ENCODE measurements around the gene MARK3. TPM values are rescaled to one million over a fixed set of nuclear protein-coding genes. Genes with fewer than 3 reads are reported as not detected.

MARK3 gene
- total RNA-seq (83.1 TPM), polyA plus RNA-seq (ENCODE audit: insufficient read depth, low read depth, low replicate concordance) (39.8 TPM)
- long read RNA-seq, donor 1, transcript MARK3-202 (16 exons, 3,283 nt): major isoform, 5 of 10 reads
- long read RNA-seq, donor 1, partial matches to known transcripts: 0 of 10 reads
- long read RNA-seq, donor 1, other reads (novel, unspliced or antisense): 0 of 10 reads
- long read RNA-seq, donor 2, partial matches to known transcripts: 149 of 160 reads
- long read RNA-seq, donor 2, other reads (novel, unspliced or antisense): 6 of 160 reads
- long read RNA-seq, donor 3, partial matches to known transcripts: 11 of 18 reads
- long read RNA-seq, donor 3, other reads (novel, unspliced or antisense): 0 of 18 reads
- long read RNA-seq, donor 4, partial matches to known transcripts: 0 of 9 reads
- long read RNA-seq, donor 4, other reads (novel, unspliced or antisense): 0 of 9 reads
- long read RNA-seq, donor 5, partial matches to known transcripts: 0 of 2 reads
- long read RNA-seq, donor 5, other reads (novel, unspliced or antisense): 0 of 2 reads
- long read RNA-seq, donor 6, partial matches to known transcripts: 0 of 2 reads
- long read RNA-seq, donor 6, other reads (novel, unspliced or antisense): 0 of 2 reads
- long read RNA-seq, donor 7, transcript MARK3-205 (18 exons, 3,371 nt): minor isoform, 7 of 75 reads
- long read RNA-seq, donor 7, transcript MARK3-202 (16 exons, 3,283 nt): major isoform, 26 of 75 reads
- long read RNA-seq, donor 7, partial matches to known transcripts: 15 of 75 reads
- long read RNA-seq, donor 7, other reads (novel, unspliced or antisense): 24 of 75 reads
- long read RNA-seq, donor 8, partial matches to known transcripts: 9 of 11 reads
- long read RNA-seq, donor 8, other reads (novel, unspliced or antisense): 0 of 11 reads
- long read RNA-seq, donor 9: 0 reads
- long read RNA-seq, donor 10, transcript MARK3-205 (18 exons, 3,371 nt): major isoform, 6 of 18 reads
- long read RNA-seq, donor 10, partial matches to known transcripts: 6 of 18 reads
- long read RNA-seq, donor 10, other reads (novel, unspliced or antisense): 0 of 18 reads

DNA sequence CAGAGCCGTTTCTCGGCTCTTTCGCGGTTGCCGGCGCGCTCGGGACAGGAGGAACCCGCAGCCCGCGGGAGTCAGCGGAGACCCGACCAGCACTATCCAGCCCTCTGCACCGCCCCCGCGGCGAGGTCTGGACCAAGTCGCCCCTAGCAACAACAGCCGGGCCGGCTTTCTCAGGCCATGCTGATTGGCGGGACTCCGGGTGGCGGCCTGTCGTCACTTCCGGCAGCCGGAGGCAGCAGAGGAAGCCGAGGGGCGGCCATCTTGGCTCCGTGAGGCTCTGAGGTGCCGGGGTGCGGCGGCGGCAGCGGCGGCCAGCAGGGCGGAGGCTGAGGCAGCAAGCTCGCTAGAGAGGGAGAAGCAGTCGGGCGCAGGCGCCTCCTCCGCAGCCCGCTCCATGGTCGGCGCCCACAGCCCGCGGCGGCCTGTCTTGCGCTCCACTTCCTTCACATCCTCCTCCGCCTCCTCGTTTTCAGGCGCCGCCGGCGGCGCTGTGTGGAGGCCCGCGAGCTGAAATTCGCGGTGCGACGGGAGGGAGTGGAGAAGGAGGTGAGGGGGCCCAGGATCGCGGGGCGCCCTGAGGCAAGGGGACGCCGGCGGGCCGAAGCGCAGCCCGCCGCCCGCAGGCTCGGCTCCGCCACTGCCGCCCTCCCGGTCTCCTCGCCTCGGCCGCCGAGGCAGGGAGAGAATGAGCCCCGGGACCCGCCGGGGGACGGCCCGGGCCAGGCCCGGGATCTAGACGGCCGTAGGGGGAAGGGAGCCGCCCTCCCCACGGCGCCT, at the start of gene MARK3:
Gene MARK3, plus strand, starts transcription at position 264 of the 777 bp plus-strand sequence. CDS start 615 bp downstream, outside the sequence.
- Histone ChIP-seq H3K27me3 (ENCODE audit: control insufficient read depth, insufficient read depth, low read length) (no peaks in the 10 kb centered on the region), H3K27ac (ENCODE audit: low read depth in 2 of 2, low read length in 2 of 2) (peak within 1 kb of the TSS; percentile 98), H3K4me3 (ENCODE audit: low read length in 3 of 3) (peak within 1 kb of the TSS; percentile 84 to 98 (median 95)), H3K4me1 (ENCODE audit: control insufficient read depth in 2 of 3, insufficient read depth in 2 of 3, low read depth in 1 of 3, low read length in 3 of 3) (peaks cover 0 to 18% (median 7%) of the 10 kb centered on the region in 3 donors), H3K36me3 (ENCODE audit: control insufficient read depth in 2 of 3, insufficient read depth in 3 of 3, low read length in 3 of 3) (no peaks in the 10 kb centered on the region), H3K9ac (ENCODE audit: low read length in 3 of 3) (peak within 1 kb of the TSS; percentile 67 to 94 (median 88)), H3K9me3 (ENCODE audit: control insufficient read depth in 2 of 3, insufficient read depth in 1 of 3, low read length in 3 of 3) (no peaks in the 10 kb centered on the region)
- DNase-seq (peak; percentile 98 to 99 (median 99)), FAIRE-seq (peak; percentile 57)
- intact Hi-C loops (cut with DNase I): no loop called here
- no peak for TF ChIP-seq CTCF (IDR thresholded peaks at IDR 0.05; ENCODE audit: borderline replicate concordance, extremely low read depth, insufficient read depth)

GRCh38 chr14:103336191-103336590, 49.0 kb upstream of the MARK3 start:
- H3K36me3 ChIP-seq (ENCODE audit: control insufficient read depth in 2 of 3, insufficient read depth in 3 of 3, low read length in 3 of 3): peaks cover 48 to 61% (median 57%) of the 10 kb centered on the region in 3 donors
- H3K27ac ChIP-seq (ENCODE audit: low read depth in 2 of 2, low read length in 2 of 2): no peak overlapping the region
- H3K4me1 ChIP-seq (ENCODE audit: control insufficient read depth in 2 of 3, insufficient read depth in 2 of 3, low read depth in 1 of 3, low read length in 3 of 3): peaks cover 9 to 25% (median 21%) of the 10 kb centered on the region in 3 donors
- TF ChIP-seq CTCF (IDR thresholded peaks at IDR 0.05; ENCODE audit: borderline replicate concordance, extremely low read depth, insufficient read depth): no peak
- no peaks in the 10 kb centered on the region for H3K27me3 ChIP-seq (ENCODE audit: control insufficient read depth, insufficient read depth, low read length)
- peak overlapping the region in 1 of 3 donors; percentile 29 for H3K9ac ChIP-seq (ENCODE audit: low read length in 3 of 3)
- no peak for DNase-seq
- intact Hi-C loops (cut with DNase I): no loop called here
- H3K4me3 ChIP-seq (ENCODE audit: low read length in 3 of 3): peak overlapping the region; percentile 75 to 93 (median 77)
- FAIRE-seq: no peak
- H3K9me3 ChIP-seq (ENCODE audit: control insufficient read depth in 2 of 3, insufficient read depth in 1 of 3, low read length in 3 of 3): no peaks in the 10 kb centered on the region

DNA sequence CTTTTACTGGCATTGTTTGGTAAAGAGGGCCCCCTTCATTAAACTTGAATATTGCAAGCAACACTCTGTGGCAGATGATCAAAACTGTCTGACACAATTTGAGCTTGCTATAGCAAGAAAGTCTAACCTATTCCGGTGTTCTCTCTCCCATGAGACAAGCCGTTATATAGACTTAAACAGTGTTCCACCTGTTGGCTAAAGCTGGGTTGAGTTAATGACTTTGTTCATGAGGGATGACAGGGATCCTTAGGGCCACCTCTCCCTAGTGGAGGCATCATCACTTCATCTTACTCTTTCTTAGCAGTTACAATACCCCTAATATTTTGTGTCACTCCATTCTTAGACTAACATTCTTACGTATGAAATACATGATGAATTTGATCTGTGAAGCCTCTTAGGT, 47.4 kb upstream of the MARK3 start:
- Histone ChIP-seq H3K4me3 (ENCODE audit: low read length in 3 of 3) (no peak overlapping the region), H3K9ac (ENCODE audit: low read length in 3 of 3) (no peak overlapping the region), H3K36me3 (ENCODE audit: control insufficient read depth in 2 of 3, insufficient read depth in 3 of 3, low read length in 3 of 3) (peaks cover 57 to 75% (median 69%) of the 10 kb centered on the region in 3 donors), H3K4me1 (ENCODE audit: control insufficient read depth in 2 of 3, insufficient read depth in 2 of 3, low read depth in 1 of 3, low read length in 3 of 3) (peaks cover 6 to 20% (median 18%) of the 10 kb centered on the region in 3 donors), H3K27ac (ENCODE audit: low read depth in 2 of 2, low read length in 2 of 2) (no peak overlapping the region), H3K27me3 (ENCODE audit: control insufficient read depth, insufficient read depth, low read length) (no peaks in the 10 kb centered on the region), H3K9me3 (ENCODE audit: control insufficient read depth in 2 of 3, insufficient read depth in 1 of 3, low read length in 3 of 3) (no peaks in the 10 kb centered on the region)
- FAIRE-seq (no peak), DNase-seq (no peak)
- intact Hi-C loops (cut with DNase I): no loop called here
- TF ChIP-seq CTCF (IDR thresholded peaks at IDR 0.05; ENCODE audit: borderline replicate concordance, extremely low read depth, insufficient read depth): no peak
